ENCODE results near the gene ARHGEF40.

- no peak for TF ChIP-seq CTCF (IDR thresholded peaks at IDR 0.05)
- no peak for TF ChIP-seq POLR2A (IDR thresholded peaks at IDR 0.05)
- no peak for TF ChIP-seq EP300 (IDR thresholded peaks at IDR 0.05)
- TF ChIP-seq POLR2AphosphoS5 (IDR thresholded peaks at IDR 0.05): no peak
Observed at GRCh38 chr14:21033133-21033698, 36.9 kb upstream of the ARHGEF40 start.
